ENCODE measurements around the gene EXTL1. TPM values are rescaled to one million over a fixed set of nuclear protein-coding genes. Genes with fewer than 3 reads are reported as not detected.

The EXTL1 gene
- total RNA-seq, 4 donors from 2014 or later: 0.08 to 0.81 (median 0.31) TPM; not detected in 1

GRCh38 chr1:26053718-26054560 is 32.4 kb downstream of the EXTL1 start:
- Histone ChIP-seq H3K27me3 (peaks cover 57% of the 10 kb centered on the region), H3K4me3 (no peak overlapping the region), H3K4me1 (no peaks in the 10 kb centered on the region), H3K9me3 (no peaks in the 10 kb centered on the region), H3K36me3 (no peaks in the 10 kb centered on the region), H3K27ac (no peak overlapping the region)
- no peak for ATAC-seq
- TF ChIP-seq POLR2A (IDR thresholded peaks at IDR 0.05) (no peak), CTCF (IDR thresholded peaks at IDR 0.05) (no peak), EP300 (IDR thresholded peaks at IDR 0.05) (no peak), POLR2AphosphoS5 (IDR thresholded peaks at IDR 0.05) (no peak)
- 41 to 49% methylated on average over 6 to 11 of the region's 16 CpGs for WGBS, 2 donors (ENCODE audit: low coverage in 1 of 2)

GRCh38 chr1:26055041-26055440 is 33.5 kb downstream of the EXTL1 start:
- H3K27me3 ChIP-seq: peaks cover 57% of the 10 kb centered on the region
- TF ChIP-seq POLR2A (IDR thresholded peaks at IDR 0.05) (no peak), EP300 (IDR thresholded peaks at IDR 0.05) (no peak), POLR2AphosphoS5 (IDR thresholded peaks at IDR 0.05) (no peak), CTCF (IDR thresholded peaks at IDR 0.05) (no peak)
- no peaks in the 10 kb centered on the region for H3K36me3 ChIP-seq
- no peak overlapping the region for H3K4me3 ChIP-seq
- WGBS, 2 donors (ENCODE audit: low coverage in 1 of 2): 75 to 100% methylated on average over 1 to 2 of the region's 2 CpGs
- no peak for ATAC-seq
- H3K27ac ChIP-seq: no peak overlapping the region
- H3K4me1 ChIP-seq: no peaks in the 10 kb centered on the region
- no peaks in the 10 kb centered on the region for H3K9me3 ChIP-seq

GRCh38 chr1:26057189-26057588 is 35.6 kb downstream of the EXTL1 start:
- ATAC-seq: no peak
- Histone ChIP-seq H3K27me3 (peaks cover 51% of the 10 kb centered on the region), H3K36me3 (no peaks in the 10 kb centered on the region)

GRCh38 chr1:26058052-26058595 is 36.5 kb downstream of the EXTL1 start:
- Histone ChIP-seq H3K4me1 (no peaks in the 10 kb centered on the region), H3K36me3 (no peaks in the 10 kb centered on the region), H3K27ac (no peak overlapping the region), H3K27me3 (peaks cover 44% of the 10 kb centered on the region), H3K9me3 (no peaks in the 10 kb centered on the region), H3K4me3 (no peak overlapping the region)
- WGBS, 2 donors (ENCODE audit: low coverage in 1 of 2): 83 to 88% methylated on average over 3 to 4 of the region's 5 CpGs
- TF ChIP-seq CTCF (IDR thresholded peaks at IDR 0.05): no peak
- no peak for TF ChIP-seq EP300 (IDR thresholded peaks at IDR 0.05)
- TF ChIP-seq POLR2AphosphoS5 (IDR thresholded peaks at IDR 0.05): no peak
- no peak for TF ChIP-seq POLR2A (IDR thresholded peaks at IDR 0.05)
- ATAC-seq: no peak

More at GRCh38 chr1:26057189-26057588, 35.6 kb downstream of the EXTL1 start:
- no peak for TF ChIP-seq POLR2AphosphoS5 (IDR thresholded peaks at IDR 0.05)
- no peak for TF ChIP-seq EP300 (IDR thresholded peaks at IDR 0.05)
- no peak for TF ChIP-seq CTCF (IDR thresholded peaks at IDR 0.05)
- H3K4me3 ChIP-seq: no peak overlapping the region
- H3K27ac ChIP-seq: no peak overlapping the region
- WGBS, 2 donors (ENCODE audit: low coverage in 1 of 2): no CpG with 5 or more reads among the region's 2 CpGs
- no peaks in the 10 kb centered on the region for H3K9me3 ChIP-seq
- H3K4me1 ChIP-seq: no peaks in the 10 kb centered on the region

GRCh38 chr1:26059906-26060305 is 38.3 kb downstream of the EXTL1 start:
- TF ChIP-seq POLR2AphosphoS5 (IDR thresholded peaks at IDR 0.05): no peak
- no peak for TF ChIP-seq EP300 (IDR thresholded peaks at IDR 0.05)
- TF ChIP-seq CTCF (IDR thresholded peaks at IDR 0.05): no peak
- no peak for ATAC-seq
- no peaks in the 10 kb centered on the region for H3K9me3 ChIP-seq
- H3K27ac ChIP-seq: no peak overlapping the region
- H3K27me3 ChIP-seq: peaks cover 32% of the 10 kb centered on the region
- 30 to 73% methylated on average over 2 to 5 of the region's 7 CpGs for WGBS, 2 donors (ENCODE audit: low coverage in 1 of 2)
- H3K36me3 ChIP-seq: no peaks in the 10 kb centered on the region
- H3K4me1 ChIP-seq: no peaks in the 10 kb centered on the region
- H3K4me3 ChIP-seq: no peak overlapping the region
